Testis (tissue), 3 donors: Measurements from ENCODE around the gene NDUFAF3. TPM values are rescaled to one million over a fixed set of nuclear protein-coding genes. Genes with fewer than 3 reads are reported as not detected.

Experiments used
- DNase-seq: peaks from one replicate; pipeline ENCODE4 v3.0.0-alpha.2; 2019
- H3K27ac ChIP-seq, 2 donors: fragments of 200-600 bp; sonication (generic); one replicate each; pipeline ENCODE4 v1.5.1; 2019
- H3K27me3 ChIP-seq: fragments of 200-600 bp; sonication (generic); one replicate; pipeline ENCODE4 v1.5.1; 2019
- H3K36me3 ChIP-seq: fragments of 200-600 bp; sonication (generic); one replicate; pipeline ENCODE4 v1.5.1; 2017; ENCODE audit warnings: low read depth; ENCODE audit errors: missing control alignments
- H3K4me1 ChIP-seq: fragments of 200-600 bp; sonication (generic); one replicate; pipeline ENCODE4 v1.5.1; 2019
- H3K4me3 ChIP-seq, 2 donors: fragments of 200-600 bp; sonication (generic); one replicate each; pipeline ENCODE4 v1.5.1; 2017 to 2019
- H3K9me3 ChIP-seq: fragments of 200-600 bp; sonication (generic); one replicate; pipeline ENCODE4 v1.5.1; 2017
- POLR2A ChIP-seq: fragments of 450-650 bp; IDR thresholded peaks from one replicate; pipeline ENCODE4 v1.6.1; 2017; ENCODE audit warnings: antibody characterized with exemption, mild to moderate bottlenecking, moderate library complexity
- WGBS, 2 donors: methylation state at CpG; one replicate each; pipeline ENCODE4 v1.1.5; 2018; 5-methylcytosine and 5-hydroxymethylcytosine counted together
- intact Hi-C: fragments of 100-400 bp; cut with DNase I; formaldehyde crosslinking; loops from one replicate; pipeline ENCODE4 v1.15.1; 2023; ENCODE audit warnings: low total_unique reads
- polyA plus RNA-seq: library from polyadenylated mRNA; stranded (reverse); fragments of 350-450 nt; fragmentation: Illumina TruSeq; extraction: RNeasy Lipid Tissue Mini Kit (QIAGEN cat#74804); gene quantifications from one replicate; pipeline ENCODE4 v1.2.3, GENCODE V29; 2014; ENCODE audit warnings: low read depth, low replicate concordance; ENCODE audit not compliant: insufficient read depth
- total RNA-seq, 2 donors: library from RNA; depleted of rRNA; stranded (reverse); fragments of >200 nt; gene quantifications; one replicate each; pipeline ENCODE4 v1.2.3, GENCODE V29; 2016
- TF ChIP-seq, protein P1 (sequence below), 3 experiments: fragments of 450-650 bp in 2 of 3; fragments of 200-600 bp in 1 of 3; sonication (generic) in 1 of 3; IDR thresholded peaks; one replicate each; pipeline ENCODE4 v1.5.1; 2016 to 2019; ENCODE audit warnings: antibody characterized with exemption in 3 of 3, mild to moderate bottlenecking in 2 of 3, moderate library complexity in 1 of 3

Gene NDUFAF3
- total and polyA plus RNA-seq, 3 donors from 2014 or later = 324 to 544 (median 416) TPM

DNA sequence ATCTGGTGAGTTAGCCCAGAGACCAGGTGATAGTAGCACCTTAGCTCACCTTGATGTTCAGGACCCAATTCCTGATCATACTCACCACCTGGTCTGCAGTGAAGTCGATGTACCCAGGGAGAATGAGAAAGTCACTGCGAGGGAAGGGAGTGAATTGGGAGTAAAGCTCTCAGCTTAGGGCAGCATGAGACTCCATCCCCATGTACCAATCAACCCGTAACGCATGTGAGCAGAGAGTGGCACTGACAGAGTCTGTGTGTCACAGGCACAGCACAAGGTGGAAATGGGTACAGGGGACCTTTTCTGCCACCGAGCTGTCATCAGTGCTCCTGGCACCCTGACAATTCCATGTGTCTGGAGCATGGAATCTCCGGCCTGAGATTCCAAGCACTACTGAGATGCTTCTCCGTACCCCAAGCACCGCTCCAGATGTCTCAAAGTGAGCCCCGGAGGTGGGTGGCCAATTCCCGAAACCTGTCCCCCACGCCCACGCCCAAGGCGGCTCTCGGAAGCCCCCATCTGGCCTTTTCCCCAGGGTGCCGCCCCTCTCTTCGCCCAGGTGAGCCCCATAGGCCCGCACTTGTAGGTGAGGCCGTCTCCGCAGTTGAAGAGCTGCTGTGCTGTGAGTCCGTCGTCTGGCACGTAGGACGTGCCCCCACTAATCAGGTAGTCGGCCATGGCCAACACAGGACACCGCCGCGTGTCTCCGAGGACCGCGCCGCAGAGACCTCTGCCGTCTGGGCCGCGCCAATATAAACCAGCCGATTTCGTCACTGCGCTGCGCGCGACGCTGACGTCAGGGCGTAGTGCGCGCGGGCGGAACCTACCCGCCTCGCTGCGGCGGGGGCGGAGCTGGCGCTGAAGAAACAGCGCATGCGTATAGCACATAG is 7.0 kb downstream of the NDUFAF3 start, which contains the start of gene IMPDH2:
TSS of gene IMPDH2 (minus strand) at position 726 of the 890 bp plus-strand sequence. CDS start at position 678, 48 bp downstream.
- TF ChIP-seq, protein P1, sequence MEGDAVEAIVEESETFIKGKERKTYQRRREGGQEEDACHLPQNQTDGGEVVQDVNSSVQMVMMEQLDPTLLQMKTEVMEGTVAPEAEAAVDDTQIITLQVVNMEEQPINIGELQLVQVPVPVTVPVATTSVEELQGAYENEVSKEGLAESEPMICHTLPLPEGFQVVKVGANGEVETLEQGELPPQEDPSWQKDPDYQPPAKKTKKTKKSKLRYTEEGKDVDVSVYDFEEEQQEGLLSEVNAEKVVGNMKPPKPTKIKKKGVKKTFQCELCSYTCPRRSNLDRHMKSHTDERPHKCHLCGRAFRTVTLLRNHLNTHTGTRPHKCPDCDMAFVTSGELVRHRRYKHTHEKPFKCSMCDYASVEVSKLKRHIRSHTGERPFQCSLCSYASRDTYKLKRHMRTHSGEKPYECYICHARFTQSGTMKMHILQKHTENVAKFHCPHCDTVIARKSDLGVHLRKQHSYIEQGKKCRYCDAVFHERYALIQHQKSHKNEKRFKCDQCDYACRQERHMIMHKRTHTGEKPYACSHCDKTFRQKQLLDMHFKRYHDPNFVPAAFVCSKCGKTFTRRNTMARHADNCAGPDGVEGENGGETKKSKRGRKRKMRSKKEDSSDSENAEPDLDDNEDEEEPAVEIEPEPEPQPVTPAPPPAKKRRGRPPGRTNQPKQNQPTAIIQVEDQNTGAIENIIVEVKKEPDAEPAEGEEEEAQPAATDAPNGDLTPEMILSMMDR (IDR thresholded peaks at IDR 0.05) = peak in 1 of 3 experiments; percentile 29
- peak; percentile 77 for TF ChIP-seq POLR2A
- H3K36me3 ChIP-seq = no peaks in the 10 kb centered on the region
- peaks cover 12% of the 10 kb centered on the region for H3K4me1 ChIP-seq
- DNase-seq = peak; percentile 95
- H3K27me3 ChIP-seq = no peaks in the 10 kb centered on the region
- no peaks in the 10 kb centered on the region for H3K9me3 ChIP-seq
- intact Hi-C loops = loop anchor here (10.0 kb wide), 2 partner anchors 66 to 246 kb away; partner anchors contain the start of genes C3orf62 and QRICH1
- WGBS, 2 donors = 2 to 4% methylated on average over 9 to 55 of the region's 55 CpGs
- peak within 1 kb of the TSS; percentile 92 for H3K27ac ChIP-seq
- H3K4me3 ChIP-seq = peak within 1 kb of the TSS; percentile 54 to 75

DNA sequence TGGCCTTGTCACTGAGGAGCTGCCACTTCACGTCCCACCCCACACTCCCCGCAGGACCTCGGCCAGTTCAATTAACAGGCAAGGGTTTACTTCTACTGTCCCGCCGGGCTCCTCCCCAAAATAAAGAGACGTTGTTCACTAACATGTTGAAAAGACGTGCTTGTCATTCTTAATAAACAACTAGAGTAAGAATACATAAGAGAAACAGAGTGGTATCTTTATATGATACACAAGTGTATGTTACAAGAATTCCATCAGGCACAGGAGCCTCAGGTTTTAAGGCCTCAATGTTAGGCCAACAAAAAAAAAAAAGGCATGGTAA is 7.6 kb downstream of the NDUFAF3 start:
- no peak for DNase-seq
- 1% methylated on average over 7 of the region's 7 CpGs for WGBS, 2 donors
- intact Hi-C loops = loop anchor here (10.0 kb wide), 2 partner anchors 65 to 245 kb away; partner anchors contain the start of genes C3orf62 and QRICH1
- peak overlapping the region in 1 of 2 donors; percentile 75 for H3K4me3 ChIP-seq
- peaks cover 12% of the 10 kb centered on the region for H3K4me1 ChIP-seq
- H3K36me3 ChIP-seq = no peaks in the 10 kb centered on the region
- H3K27me3 ChIP-seq = no peaks in the 10 kb centered on the region
- TF ChIP-seq, protein P1 (IDR thresholded peaks at IDR 0.05) = no peak
- TF ChIP-seq POLR2A = no peak
- H3K9me3 ChIP-seq = no peaks in the 10 kb centered on the region
- peak overlapping the region; percentile 92 for H3K27ac ChIP-seq

DNA sequence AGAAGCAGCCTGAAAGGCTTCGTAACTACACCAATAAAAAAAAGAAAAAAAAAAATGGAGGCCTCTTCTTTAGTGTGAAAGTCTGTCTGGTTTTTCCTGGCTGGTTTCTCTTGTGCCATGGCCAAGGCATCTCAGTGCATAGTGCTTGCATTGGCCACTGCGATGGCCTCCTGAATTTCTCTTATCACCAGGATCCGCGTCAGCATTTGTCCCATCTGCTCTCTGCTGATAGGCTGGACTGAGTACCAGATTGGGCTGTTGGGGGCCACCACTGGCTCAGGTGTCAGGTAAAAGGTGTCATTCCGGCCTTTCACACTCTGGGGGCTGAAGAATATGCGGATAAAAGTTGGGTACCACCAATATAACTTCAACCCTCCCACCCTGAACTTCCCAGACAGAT is 8.4 kb downstream of the NDUFAF3 start:
- no peak overlapping the region for H3K4me3 ChIP-seq
- DNase-seq = no peak
- 87 to 89% methylated on average over 6 of the region's 6 CpGs for WGBS, 2 donors
- no peaks in the 10 kb centered on the region for H3K27me3 ChIP-seq
- intact Hi-C loops = no loop called here
- H3K27ac ChIP-seq = no peak overlapping the region
- TF ChIP-seq POLR2A = no peak
- peaks cover 12% of the 10 kb centered on the region for H3K4me1 ChIP-seq
- H3K36me3 ChIP-seq = no peaks in the 10 kb centered on the region
- H3K9me3 ChIP-seq = no peaks in the 10 kb centered on the region

DNA sequence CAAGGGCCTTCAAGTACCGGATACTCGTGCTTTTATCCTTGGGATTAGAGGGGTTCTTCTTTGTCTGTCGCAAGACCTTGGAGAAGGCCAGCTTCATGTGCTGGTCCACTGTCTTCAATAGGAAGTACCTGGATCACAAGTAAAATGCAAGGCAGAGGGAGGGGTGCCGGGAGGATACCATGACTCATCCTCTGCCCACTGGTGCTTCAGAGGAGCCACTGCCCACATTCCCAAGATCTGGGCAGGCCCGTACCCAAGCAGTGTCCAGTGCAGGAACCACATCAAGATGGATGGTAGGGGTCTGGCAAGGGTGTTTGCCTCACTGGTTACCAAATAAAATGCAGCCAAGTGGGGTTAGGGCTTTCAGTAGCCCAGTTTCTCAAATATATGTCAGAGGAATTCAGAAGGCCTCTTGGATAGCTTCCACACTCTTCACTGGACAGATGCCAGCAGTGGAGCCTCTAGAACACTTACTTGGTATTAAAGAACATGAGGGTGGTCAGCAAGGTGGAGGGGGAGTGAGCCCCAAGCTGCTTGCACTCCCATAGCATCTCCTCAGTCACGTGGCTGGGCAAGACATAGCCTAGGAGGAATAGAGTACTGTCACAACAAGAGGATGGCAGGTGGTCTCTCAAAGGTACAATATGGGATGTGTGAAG is 10.9 kb downstream of the NDUFAF3 start:
- no peaks in the 10 kb centered on the region for H3K36me3 ChIP-seq
- WGBS, 2 donors = 71 to 84% methylated on average over 4 to 6 of the region's 6 CpGs
- intact Hi-C loops = no loop called here
- no peak overlapping the region for H3K4me3 ChIP-seq
- H3K27ac ChIP-seq = no peak overlapping the region
- DNase-seq = no peak
- no peak for TF ChIP-seq POLR2A
- TF ChIP-seq, protein P1 (IDR thresholded peaks at IDR 0.05) = no peak
- no peaks in the 10 kb centered on the region for H3K27me3 ChIP-seq
- peaks cover 12% of the 10 kb centered on the region for H3K4me1 ChIP-seq
- no peaks in the 10 kb centered on the region for H3K9me3 ChIP-seq

DNA sequence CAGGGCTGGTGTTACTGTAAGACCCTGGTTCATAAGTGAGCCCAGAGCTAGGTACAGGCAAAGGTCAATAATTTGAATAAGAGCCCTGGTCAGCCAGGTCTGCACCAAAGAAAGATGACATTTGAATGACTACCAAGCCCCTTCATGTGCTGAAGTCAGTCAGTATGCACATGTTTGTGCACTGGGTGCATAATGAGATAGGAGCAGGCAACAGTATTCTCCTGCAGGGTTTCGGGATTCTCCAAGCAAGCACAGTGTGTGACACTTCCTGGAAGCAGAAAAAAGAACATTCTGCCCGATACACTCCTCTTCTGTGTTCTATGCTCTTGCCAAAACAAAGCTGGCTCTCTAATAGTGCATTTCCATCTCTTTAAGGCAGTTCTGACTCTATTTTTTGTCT is 12.7 kb downstream of the NDUFAF3 start:
- no peak for TF ChIP-seq POLR2A
- TF ChIP-seq, protein P1 (IDR thresholded peaks at IDR 0.05) = no peak
- Histone ChIP-seq H3K36me3 (no peaks in the 10 kb centered on the region), H3K4me3 (no peak overlapping the region), H3K27ac (peak overlapping the region in 1 of 2 donors; percentile 8), H3K9me3 (no peaks in the 10 kb centered on the region), H3K27me3 (no peaks in the 10 kb centered on the region), H3K4me1 (peaks cover under 1% of the 10 kb centered on the region)
- intact Hi-C loops = no loop called here
- WGBS, 2 donors = 58 to 79% methylated on average over 2 of the region's 2 CpGs
- no peak for DNase-seq
